CD4-positive, alpha-beta T cell treated with Interleukin-17A for 4 hours (primary cell): ENCODE results near the gene RS1.

Source experiments
- DNase-seq: peaks from one replicate; pipeline ENCODE4 v3.0.0-alpha.2; 2020; ENCODE audit warnings: mixed read lengths

RS1 gene

GRCh38 chrX:18668071-18668835 lies 3.7 kb downstream of the RS1 start:
- no peak for DNase-seq

GRCh38 chrX:18666614-18667013 lies 5.3 kb downstream of the RS1 start:
- no peak for DNase-seq

GRCh38 chrX:18664947-18665346 lies 7.0 kb downstream of the RS1 start:
- no peak for DNase-seq

- no peak for DNase-seq
Observed at GRCh38 chrX:18661273-18661672, 10.6 kb downstream of the RS1 start.

GRCh38 chrX:18654875-18655836 lies 16.8 kb downstream of the RS1 start:
- no peak for DNase-seq

GRCh38 chrX:18652636-18653035 lies 19.3 kb downstream of the RS1 start:
- no peak for DNase-seq

GRCh38 chrX:18650662-18651061 lies 21.2 kb downstream of the RS1 start:
- no peak for DNase-seq

- DNase-seq = no peak
Observed at GRCh38 chrX:18649498-18649951, 22.4 kb downstream of the RS1 start.

GRCh38 chrX:18647621-18648020 lies 24.3 kb downstream of the RS1 start:
- DNase-seq = no peak

- DNase-seq = no peak
Observed at GRCh38 chrX:18643853-18644252, 28.1 kb downstream of the RS1 start.

- DNase-seq = no peak
Observed at GRCh38 chrX:18643243-18643642, 28.7 kb downstream of the RS1 start.

- DNase-seq = no peak
Observed at GRCh38 chrX:18640686-18641085, 31.2 kb downstream of the RS1 start.

- no peak for DNase-seq
Observed at GRCh38 chrX:18639280-18639679, 32.6 kb downstream of the RS1 start.

GRCh38 chrX:18638398-18638797 lies 33.5 kb downstream of the RS1 start:
- no peak for DNase-seq

GRCh38 chrX:18630934-18631333 lies 41.0 kb downstream of the RS1 start:
- DNase-seq = no peak

- DNase-seq = no peak
Observed at GRCh38 chrX:18624599-18624998, 47.3 kb downstream of the RS1 start.

GRCh38 chrX:18620349-18620748 lies 51.6 kb downstream of the RS1 start:
- no peak for DNase-seq

GRCh38 chrX:18619288-18619687 lies 52.6 kb downstream of the RS1 start:
- DNase-seq = no peak

- DNase-seq = no peak
Observed at GRCh38 chrX:18617407-18617750, 54.5 kb downstream of the RS1 start.

GRCh38 chrX:18616688-18617406 lies 55.1 kb downstream of the RS1 start:
- no peak for DNase-seq

GRCh38 chrX:18613930-18614639 lies 57.8 kb downstream of the RS1 start:
- no peak for DNase-seq

GRCh38 chrX:18607966-18608365 lies 63.9 kb downstream of the RS1 start:
- DNase-seq = no peak

- DNase-seq = no peak
Observed at GRCh38 chrX:18598413-18598812, 73.5 kb downstream of the RS1 start.
